ENCODE results near the gene C1orf35.

- TF ChIP-seq CTCF (IDR thresholded peaks at IDR 0.05), result no peak
- TF ChIP-seq EP300 (IDR thresholded peaks at IDR 0.05), result no peak
Observed at GRCh38 chr1:228120351-228120750, 17.2 kb upstream of the C1orf35 start.
